ENCODE data around the gene POSTN.

POSTN gene

GRCh38 chr13:37602733-37603381, 4.3 kb upstream of the POSTN start:
- peak; percentile 63; the same call in 2 of the 3 replicates for ATAC-seq
- no peak for TF ChIP-seq BACH2 (CRISPR knock-in tag; IDR thresholded peaks at IDR 0.05; ENCODE audit: borderline replicate concordance)
- no peak for TF ChIP-seq TOX (CRISPR knock-in tag; IDR thresholded peaks at IDR 0.05; ENCODE audit: borderline replicate concordance)
- TF ChIP-seq CREB5 (CRISPR knock-in tag; IDR thresholded peaks at IDR 0.05; ENCODE audit: low read depth): no peak
- TF ChIP-seq ZNF8 (CRISPR knock-in tag; IDR thresholded peaks at IDR 0.05): no peak
- TF ChIP-seq CSRNP3 (CRISPR knock-in tag; IDR thresholded peaks at IDR 0.05): no peak
- TF ChIP-seq SNAI2 (CRISPR knock-in tag; IDR thresholded peaks at IDR 0.05): no peak
- no peak for TF ChIP-seq ZFP3 (CRISPR knock-in tag; IDR thresholded peaks at IDR 0.05)
- no peak for TF ChIP-seq TSHZ2 (CRISPR knock-in tag; IDR thresholded peaks at IDR 0.05)
- no peak for TF ChIP-seq TCF4 (CRISPR knock-in tag; IDR thresholded peaks at IDR 0.05; ENCODE audit: borderline replicate concordance)

DNA sequence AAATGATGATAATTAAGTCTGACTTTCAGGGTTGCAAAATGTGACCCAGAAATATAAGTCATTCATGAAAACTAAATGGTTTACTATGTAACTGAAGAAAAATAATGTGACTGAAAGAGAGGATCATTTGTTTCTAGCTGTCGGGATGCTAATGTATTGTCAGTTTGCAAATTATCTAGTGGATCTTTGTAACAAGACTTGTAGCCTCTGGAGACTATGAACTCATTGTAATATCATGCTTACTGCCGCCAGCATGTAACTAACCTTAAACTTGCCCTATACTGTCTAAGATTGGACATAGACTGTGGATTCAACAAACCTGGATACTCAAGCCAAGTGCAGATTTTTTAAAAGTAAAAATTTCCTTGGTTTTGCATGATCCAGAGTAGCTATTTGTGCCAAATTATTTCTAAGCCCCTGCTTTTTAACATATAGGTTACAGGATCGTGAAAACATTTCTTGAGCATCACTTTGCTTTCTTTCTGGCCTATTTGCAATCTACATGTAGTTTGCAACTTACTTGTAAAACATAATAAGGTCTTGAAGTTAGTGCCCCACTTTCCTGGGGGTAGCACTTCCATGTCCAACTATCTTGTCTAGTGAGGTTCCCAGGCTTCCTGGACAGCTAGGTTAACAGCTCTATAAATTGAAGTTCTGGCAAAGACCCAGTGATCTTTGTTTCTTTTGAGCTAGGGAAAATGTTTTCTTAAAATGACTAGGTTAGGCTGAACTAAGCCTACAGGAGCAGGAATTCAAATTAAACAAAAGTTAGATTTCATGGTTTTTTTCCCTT, 3.3 kb upstream of the POSTN start:
- TF ChIP-seq RARB (CRISPR knock-in tag; IDR thresholded peaks at IDR 0.05) (no peak), ZC3H10 (CRISPR knock-in tag; IDR thresholded peaks at IDR 0.05) (no peak), TSHZ2 (CRISPR knock-in tag; IDR thresholded peaks at IDR 0.05) (no peak)
- ATAC-seq: peak; percentile 25; the same call in 2 of the 3 replicates

GRCh38 chr13:37599519-37599918, 951 bp upstream of the POSTN start:
- ATAC-seq: no peak; the same call in 2 of the 3 replicates
- TF ChIP-seq TOX (CRISPR knock-in tag; IDR thresholded peaks at IDR 0.05; ENCODE audit: borderline replicate concordance) (no peak), PATZ1 (CRISPR knock-in tag; IDR thresholded peaks at IDR 0.05; ENCODE audit: borderline replicate concordance) (no peak), CSDC2 (CRISPR knock-in tag; IDR thresholded peaks at IDR 0.05) (no peak), ZFP30 (CRISPR knock-in tag; IDR thresholded peaks at IDR 0.05) (no peak), ZC3H10 (CRISPR knock-in tag; IDR thresholded peaks at IDR 0.05) (no peak), TSHZ2 (CRISPR knock-in tag; IDR thresholded peaks at IDR 0.05) (no peak), CSRNP3 (CRISPR knock-in tag; IDR thresholded peaks at IDR 0.05) (no peak)
- TF ChIP-seq, protein P1, sequence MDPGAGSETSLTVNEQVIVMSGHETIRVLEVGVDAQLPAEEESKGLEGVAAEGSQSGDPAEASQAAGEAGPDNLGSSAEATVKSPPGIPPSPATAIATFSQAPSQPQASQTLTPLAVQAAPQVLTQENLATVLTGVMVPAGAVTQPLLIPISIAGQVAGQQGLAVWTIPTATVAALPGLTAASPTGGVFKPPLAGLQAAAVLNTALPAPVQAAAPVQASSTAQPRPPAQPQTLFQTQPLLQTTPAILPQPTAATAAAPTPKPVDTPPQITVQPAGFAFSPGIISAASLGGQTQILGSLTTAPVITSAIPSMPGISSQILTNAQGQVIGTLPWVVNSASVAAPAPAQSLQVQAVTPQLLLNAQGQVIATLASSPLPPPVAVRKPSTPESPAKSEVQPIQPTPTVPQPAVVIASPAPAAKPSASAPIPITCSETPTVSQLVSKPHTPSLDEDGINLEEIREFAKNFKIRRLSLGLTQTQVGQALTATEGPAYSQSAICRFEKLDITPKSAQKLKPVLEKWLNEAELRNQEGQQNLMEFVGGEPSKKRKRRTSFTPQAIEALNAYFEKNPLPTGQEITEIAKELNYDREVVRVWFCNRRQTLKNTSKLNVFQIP (CRISPR knock-in tag; IDR thresholded peaks at IDR 0.05; ENCODE audit: borderline replicate concordance, low read depth): no peak
